GM19463 (cell line): ENCODE data around the gene STAG1.
"Not testable (repeated sequence)": the region's sequence is repeated elsewhere in the genome, so short reads cannot be mapped to it uniquely, and the experiment has no call there.

Source experiments
- ATAC-seq: cut with Tn5 transposase; IDR thresholded peaks from one replicate; pipeline ENCODE4 v1.9.1; 2021; ENCODE audit warnings: mild to moderate bottlenecking, moderate library complexity; ENCODE audit not compliant: unreplicated experiment

STAG1 gene

GRCh38 chr3:136708333-136708985 lies 43.7 kb downstream of the STAG1 start:
- ATAC-seq = no peak

GRCh38 chr3:136703429-136703828 lies 48.7 kb downstream of the STAG1 start:
- no peak for ATAC-seq

DNA sequence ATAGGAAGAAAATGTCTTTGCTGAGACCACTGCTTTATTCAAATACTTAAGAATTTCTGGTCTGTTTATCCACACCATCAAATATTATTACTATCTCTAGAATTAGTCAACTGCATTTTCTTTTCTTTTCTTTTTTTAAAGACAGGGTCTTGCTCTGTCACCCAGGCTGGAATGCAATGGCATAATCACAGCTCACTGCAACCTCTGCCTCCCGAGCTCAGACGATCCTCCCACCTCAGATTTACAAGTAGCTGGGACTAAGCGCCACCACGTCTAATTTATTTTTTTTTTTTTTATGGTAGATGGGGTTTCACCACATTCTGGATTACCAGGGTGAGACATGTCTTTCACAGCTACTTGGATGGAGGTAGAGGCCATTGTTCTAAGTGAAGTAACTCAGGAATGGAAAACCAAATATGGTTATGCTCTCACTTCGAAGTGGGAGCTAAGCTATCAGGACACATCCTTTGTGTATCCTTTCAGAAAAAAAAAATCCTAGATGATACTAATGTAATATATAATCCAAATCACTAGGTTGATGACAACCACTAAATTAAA lies 52.8 kb downstream of the STAG1 start:
- ATAC-seq = no peak

DNA sequence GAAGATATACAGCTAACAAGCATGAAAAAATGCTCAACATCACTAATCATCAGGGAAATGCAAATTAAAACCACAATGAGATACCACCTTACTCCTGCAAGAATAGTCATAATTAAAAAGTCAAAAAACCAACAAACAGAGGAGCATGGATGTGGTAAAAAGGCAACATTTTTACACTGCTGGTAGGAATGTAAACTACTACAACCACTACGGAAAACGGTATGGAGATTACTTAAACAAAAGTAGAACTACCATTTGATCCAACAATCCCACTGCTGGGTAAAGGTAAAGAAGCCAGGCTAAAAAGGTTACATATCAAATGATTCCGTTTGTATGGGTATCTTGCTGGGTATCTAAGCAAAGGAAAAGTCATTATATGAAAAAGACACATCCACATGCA lies 53.8 kb downstream of the STAG1 start:
- no peak for ATAC-seq

DNA sequence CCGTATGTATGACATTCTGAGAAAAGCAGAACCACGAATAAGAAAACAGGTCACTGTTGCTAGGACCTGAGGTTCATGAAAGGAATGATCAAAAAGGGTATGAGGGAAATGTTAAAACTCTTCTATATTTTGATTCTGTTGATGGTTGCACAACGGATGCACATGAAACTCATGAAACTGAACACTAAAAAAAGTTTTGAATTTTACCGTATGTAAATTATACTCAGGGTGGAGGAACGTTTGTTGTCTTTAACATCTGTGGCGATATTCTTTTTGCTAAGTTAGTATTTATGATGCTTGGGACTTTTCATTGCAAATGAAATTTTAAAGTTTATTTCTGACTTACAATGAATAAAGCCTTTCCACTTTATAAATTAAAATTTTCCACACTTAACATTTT lies 55.4 kb downstream of the STAG1 start:
- no peak for ATAC-seq

GRCh38 chr3:136694321-136694720 lies 57.9 kb downstream of the STAG1 start:
- no peak for ATAC-seq

DNA sequence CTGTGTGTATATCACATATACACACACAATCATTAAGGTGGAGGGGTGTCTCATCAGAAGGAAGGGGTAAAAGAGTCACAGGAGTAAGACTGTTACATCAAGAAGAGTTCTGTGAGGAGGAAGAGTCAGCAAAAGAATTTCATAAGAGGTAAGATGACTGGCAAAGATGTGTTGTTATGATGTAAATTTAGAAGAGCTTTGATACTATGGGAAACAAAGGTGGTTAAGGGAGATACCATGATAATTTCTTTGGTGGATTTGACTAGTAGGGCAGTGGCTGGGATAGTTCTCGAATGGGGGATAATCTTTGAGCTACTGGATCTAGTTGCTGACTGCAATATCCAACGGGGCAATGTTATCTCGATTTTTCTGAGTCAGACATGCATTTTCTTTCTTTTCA lies 61.6 kb downstream of the STAG1 start:
- no peak for ATAC-seq

GRCh38 chr3:136685882-136686281 lies 66.3 kb downstream of the STAG1 start:
- no peak for ATAC-seq

DNA sequence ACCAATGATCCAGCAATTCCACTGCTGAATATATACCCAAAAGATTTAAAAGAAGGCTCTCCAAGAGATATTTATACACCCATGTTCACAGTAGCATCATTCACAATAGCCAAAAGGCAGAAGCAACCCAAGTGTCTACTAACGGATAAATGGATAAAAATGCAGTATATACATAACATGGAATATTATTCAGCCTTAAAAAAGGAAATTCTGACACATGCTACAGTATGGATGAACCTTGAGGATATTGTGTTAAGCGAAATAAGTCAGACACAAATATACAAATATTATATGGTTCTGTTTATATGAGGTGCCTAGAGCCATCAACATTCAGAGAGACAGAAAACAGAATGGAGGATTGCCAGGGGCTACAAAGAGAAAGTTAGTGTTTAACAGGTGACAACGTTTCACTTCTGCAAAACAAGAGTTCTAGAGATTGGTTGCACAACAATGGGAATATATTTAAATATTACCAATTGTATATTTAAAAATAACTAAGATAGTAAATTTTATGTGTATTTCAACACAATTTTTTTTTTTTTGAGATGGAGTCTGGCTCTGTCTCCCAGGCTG lies 69.4 kb downstream of the STAG1 start:
- no peak for ATAC-seq

- ATAC-seq = no peak
Observed at GRCh38 chr3:136678981-136679380, 73.2 kb downstream of the STAG1 start.

GRCh38 chr3:136676009-136676408 lies 76.2 kb downstream of the STAG1 start:
- ATAC-seq = no peak

DNA sequence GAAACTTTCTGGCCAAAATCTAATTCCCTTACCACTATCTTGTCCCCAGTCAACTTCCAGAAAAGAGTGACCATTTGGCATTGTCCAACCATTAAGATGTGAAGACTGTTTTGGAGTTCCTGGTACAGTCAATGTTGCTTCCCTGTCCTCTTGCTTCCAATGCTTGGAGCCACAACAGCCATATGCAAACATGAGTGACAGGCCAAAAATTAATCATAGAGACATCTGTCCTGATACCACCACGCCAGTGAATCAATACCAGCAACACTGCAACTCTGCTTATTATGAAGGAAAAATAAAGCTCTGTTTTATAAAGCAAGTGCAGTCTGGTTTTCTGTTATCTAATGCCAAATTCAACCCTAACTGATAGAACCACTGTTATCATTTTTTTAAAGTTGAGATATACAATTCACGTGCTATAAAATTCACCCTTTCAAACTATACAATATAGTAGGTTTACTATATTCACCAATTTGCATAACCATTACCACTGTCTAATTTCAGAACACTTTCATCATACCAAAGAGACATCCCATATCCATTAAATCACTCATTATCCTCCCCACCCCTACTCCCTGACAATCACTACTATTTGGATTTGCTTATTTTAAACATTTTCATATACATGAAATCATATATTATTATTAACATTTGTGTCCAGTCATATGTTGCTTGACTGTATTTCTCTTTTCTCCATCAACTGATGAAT lies 76.9 kb downstream of the STAG1 start:
- ATAC-seq = no peak

DNA sequence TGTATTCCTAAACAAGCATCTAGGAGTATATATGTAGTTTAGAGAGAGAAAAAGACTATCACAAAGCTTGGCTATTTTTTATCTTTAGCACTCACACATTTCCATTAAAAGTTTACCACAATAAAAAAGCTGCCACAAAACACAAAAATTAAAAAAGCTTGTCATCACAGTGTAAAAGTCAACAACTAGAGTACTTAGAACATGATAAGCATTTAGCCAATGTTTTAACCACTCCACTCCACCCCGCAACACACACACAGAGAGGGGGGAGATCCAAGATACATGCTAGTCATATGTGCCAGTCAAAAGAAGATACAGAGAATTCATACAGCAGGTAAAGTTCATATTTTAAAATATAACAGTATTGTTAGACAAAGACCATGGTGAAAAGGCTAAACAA lies 79.7 kb downstream of the STAG1 start:
- no peak for ATAC-seq

DNA sequence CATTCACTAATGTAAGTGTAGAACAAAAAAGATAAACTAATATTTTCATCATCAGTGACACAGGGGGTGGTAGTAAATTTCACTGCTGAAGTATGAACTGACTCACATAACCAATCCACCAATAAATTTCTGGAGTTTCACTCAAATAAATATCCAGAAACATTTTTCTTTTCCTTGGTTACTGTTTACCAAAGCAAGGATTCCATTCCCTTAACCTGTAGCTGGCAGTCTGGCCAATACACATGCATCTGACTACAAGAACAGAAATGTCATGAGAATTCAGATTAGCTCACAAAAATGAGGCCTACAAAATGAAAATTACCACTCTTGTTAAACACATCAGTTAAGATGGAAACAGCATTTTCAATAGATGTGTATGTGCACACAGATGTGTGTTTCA lies 80.3 kb downstream of the STAG1 start:
- ATAC-seq = no peak

DNA sequence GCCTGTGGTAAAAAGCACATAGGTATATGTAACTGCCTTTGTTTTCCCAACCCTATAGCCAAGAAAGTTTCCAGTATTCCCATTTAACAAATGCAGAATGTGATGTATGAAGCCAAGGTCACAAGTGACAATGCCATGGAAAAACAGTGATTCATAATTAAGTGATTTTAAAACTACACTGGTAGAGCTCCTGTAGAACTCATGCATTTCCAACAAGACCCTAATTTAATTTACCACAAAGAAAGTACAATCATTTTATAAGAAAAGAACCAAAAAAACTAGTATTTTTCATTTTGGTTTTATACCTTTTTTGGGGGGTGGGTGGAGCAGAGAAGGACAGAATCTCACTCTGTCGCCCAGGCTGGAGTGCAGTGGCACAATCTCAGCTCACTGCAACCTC lies 82.0 kb downstream of the STAG1 start:
- no peak for ATAC-seq

DNA sequence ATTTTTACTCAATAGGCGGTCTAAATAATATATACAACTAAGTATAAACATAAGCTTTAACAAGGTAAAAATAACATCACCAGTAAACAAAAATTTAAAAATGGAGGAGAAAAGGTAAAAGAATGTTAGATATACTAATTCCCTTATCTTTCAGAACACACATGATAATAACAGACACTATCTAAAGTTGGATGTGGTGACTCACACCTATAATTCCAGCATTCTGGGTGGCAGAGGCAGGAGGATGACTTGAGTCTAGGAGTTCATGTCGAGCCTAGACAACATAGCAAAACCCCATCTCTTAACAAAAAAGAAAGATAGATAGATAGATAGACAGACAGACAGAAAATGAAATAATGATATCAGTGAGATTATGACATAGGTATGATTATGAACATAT lies 85.1 kb downstream of the STAG1 start:
- no peak for ATAC-seq

DNA sequence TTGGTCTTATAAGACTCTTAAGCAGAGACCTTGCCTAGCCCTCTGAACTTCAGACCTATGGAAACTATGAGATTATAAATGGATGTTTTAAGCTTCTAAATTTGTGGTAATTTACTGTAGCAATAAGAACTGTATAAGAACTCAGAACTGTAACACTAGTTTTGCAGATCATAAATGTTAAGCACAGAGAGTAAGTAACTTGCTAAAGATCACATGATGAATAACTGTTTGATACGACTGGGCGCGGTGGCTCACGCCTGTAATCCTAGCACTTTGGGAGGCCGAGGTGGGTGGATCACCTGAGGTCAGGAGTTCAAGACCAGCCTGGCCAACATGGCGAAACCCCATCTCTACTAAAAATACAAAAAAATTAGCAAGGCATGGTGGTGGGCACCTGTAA lies 85.9 kb downstream of the STAG1 start:
- not testable (repeated sequence) for ATAC-seq

DNA sequence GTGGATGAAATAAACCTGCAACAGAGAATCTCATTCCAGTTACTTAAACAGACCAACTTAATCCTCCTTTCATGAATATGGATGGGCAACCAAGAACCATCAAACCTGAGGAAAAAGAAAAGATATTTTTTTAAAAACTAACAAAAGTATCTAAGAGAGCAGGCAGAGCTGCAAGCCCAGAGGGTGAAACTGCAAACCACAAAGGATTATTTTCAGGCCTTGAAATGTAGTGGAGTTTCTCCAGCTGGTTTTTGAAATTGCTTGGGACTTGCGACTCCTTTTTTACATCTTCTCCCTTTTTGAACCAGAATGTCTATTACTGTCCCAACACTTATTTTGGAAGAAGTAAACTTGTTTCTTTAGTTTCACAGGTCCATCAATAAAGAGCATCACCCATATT lies 87.4 kb downstream of the STAG1 start:
- no peak for ATAC-seq

DNA sequence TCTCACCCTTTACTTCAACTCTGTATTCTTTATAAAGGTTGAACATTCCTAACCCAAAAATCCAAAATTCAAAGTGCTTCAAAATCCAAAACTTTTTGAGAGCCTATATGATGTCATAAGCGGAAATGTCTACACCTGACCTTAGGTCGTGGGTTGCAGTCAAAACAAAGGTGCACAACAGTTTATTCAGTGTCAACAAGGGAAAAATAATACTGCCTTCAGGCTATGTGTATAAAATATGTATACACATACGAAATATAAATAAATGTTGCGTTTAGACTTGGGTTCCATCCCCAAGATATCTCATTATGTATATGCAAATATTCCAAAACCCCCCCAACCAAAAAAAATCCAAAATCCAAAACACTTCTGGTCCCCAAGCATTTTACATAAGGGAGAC lies 90.9 kb downstream of the STAG1 start:
- ATAC-seq = no peak

- no peak for ATAC-seq
Observed at GRCh38 chr3:136658946-136659682, 93.1 kb downstream of the STAG1 start.

GRCh38 chr3:136657526-136657925 lies 94.7 kb downstream of the STAG1 start:
- ATAC-seq = no peak
